Measurements from ENCODE around the gene GNG4. TPM values are rescaled to one million over a fixed set of nuclear protein-coding genes. Genes with fewer than 3 reads are reported as not detected.
"Not testable (repeated sequence)": the region's sequence is repeated elsewhere in the genome, so short reads cannot be mapped to it uniquely, and the experiment has no call there.

Gene GNG4
- polyA plus RNA-seq, 1 donor, result 5.2 TPM

- DNase-seq, result no peak
These were observed 23.8 kb downstream of the GNG4 start for GRCh38 chr1:235625831-235626230.

DNA sequence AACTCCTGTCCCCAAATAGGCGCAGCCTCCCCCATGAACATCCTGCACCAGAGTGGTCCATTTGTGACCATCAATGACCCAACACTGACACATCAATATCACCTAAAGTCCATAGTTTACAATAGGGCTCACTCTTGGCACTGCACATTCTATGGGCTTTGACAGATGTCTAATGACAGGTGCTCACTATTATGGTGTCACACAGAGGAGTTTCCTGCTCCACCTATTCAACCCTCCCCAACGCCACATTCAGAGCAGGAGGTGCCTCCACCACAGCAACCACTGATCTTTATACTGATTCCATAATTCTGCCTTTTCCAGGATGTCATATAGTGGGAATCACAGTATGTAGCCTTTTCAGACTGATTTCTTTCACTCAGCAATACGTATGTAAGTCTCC is 24.2 kb downstream of the GNG4 start:
- DNase-seq, result no peak

- DNase-seq, result no peak
These were observed 24.8 kb downstream of the GNG4 start for GRCh38 chr1:235624721-235625333.

DNA sequence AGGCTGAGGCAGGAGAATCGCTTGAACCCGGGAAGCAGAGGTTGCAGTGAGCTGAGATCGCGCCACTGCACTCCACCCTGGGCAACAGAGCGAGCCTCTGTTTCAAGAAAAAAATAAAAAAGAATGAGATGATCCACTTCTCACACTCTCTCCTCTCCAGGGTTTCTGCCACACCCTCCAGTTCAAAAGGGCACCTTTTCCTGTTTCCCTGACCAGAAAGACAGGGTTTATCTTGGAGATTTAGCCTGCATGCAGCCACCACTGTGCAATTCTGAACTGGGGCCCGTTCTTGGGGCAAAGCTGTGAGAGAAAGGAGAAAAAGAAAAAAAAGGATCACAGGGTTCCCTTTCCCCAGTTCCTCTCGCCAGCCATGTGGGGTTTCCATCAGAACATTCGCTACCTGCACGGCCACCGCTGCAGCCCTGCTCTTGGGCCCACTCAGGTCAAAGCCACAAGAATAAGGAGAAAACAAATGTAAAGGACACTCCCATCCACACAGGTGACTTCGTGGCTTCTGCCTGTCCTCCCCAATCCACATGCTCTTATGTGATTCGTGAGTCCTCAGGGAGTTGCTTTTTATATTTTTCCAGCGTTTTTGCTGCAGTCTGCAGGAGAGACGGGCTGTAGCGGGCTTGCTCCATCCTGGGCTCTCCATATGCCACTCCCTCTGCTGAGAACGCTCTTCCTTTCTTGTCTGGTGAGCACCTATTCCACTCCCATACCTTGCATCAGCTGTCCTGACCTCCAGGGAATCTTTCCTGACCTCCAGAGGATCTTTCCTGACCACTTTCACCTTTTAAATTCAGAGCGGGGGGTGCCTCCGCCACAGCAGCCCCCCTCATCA is 26.4 kb downstream of the GNG4 start:
- no peak for DNase-seq

DNA sequence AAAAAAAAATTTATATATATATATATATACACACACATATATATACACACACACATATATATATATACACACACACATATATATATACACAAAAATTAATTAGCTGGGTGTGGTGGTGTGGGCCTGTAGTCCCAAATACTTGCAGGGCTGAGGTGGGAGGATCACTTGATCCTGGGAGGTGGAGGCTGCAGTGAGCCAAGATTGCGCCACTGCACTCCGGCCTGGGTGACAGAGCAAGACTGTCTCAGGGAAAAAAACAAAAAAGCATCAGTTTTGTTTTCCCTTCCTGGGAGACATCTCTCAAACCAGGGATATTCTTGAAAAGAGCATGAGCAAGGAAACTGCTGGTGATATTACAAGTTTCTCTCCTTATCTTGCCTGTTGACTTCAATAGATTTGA is 30.4 kb downstream of the GNG4 start:
- DNase-seq, result not testable (repeated sequence)

DNA sequence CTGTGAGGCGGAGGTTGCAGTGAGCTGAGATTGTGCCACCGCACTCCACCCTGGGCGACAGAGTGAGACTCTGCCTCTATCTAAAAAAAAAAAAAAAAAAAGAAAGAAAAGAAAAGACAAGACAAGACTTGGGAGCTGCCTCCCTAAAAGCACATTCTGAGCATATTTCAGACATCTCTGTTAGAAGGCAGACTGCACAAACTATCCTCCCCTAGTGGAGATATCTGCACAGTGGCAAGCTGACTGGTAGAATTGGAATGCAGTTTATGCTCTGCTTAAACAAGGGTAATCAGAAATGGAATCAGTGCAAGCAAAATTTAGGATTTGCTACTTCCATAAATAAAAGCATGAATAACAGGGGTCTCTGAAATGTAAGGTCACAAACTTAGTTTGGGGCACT is 31.8 kb downstream of the GNG4 start:
- no peak for DNase-seq

DNA sequence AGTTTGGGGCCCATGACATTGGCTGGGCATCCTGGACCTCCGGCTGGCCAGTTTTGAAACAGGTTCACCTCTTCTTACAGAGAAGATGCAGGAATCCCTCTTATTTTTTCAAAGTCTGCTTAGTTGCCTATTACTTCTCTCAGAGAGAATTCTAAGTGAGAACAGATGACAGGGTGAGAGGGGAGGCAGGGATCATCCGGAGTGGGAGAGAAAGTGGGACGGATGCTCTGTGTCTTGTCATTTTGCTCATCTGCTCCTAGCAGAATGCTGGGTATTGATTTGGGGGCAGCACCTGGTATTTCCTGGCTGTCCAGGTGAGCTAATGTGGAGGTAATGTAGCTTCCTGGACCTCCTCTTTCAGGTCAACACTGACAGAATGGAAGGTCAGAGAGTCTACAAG is 32.4 kb downstream of the GNG4 start:
- no peak for DNase-seq

DNA sequence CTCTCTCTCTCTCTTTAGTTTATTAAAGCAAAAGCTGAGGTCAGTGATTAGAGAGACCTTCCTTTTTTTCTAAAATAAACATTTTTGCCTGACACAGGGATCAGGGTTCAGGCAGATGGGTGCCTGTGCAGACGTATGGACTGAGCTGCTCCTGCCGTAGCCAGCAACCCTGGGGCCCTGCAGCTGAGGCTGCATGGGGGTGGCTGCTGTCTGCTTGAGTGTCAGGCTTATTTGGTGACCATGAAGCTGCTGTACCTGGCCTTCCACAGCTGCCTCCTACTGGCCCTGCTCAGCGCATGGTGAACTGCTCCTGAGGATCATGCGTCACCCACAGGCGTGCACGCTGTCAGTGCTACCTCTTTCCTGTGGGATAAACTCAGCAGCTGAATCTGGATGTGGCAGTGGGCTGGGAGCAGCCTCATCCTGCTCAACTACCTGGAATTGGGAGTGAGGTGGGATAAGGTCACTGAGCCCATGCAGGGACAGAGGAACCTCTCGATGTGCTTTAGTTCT is 35.1 kb downstream of the GNG4 start:
- DNase-seq, result no peak

DNA sequence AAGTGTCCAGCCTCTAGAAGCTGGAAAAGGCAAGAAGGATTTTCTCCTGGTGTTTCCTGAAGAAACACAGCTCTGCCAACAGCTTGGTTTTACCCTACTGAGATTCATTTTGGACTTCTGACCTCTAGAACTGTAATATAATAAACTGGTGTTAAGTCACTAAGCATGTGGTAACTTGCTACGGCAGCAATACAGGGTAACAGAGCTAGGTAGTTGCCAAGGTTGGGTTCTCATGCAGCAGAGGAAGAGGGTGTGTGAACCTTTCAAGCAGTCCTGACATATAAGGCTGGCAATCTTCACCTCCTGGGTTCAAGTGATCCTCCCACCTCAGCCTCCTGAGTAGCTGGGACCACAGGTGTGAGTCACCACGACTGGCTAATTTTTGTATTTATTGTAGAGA is 36.0 kb downstream of the GNG4 start:
- no peak for DNase-seq

DNA sequence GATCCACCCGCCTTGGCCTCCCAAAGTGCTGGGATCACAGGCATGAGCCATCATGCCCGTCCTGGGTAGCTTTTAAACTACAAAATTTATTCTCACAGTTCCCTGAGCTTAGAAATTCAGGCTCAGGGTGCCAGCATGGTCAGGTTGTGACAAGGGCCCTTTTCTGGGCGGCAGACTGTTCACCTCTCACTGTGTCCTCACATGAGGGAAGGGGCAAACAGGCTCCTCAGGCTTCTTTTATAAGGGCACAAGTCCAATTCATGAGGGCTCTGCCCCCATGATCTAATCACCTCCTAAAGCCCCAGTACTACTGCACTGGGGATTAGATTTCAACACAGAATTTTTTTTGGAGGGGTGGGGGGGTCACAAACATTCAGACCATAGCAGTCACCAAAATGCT is 36.8 kb downstream of the GNG4 start:
- no peak for DNase-seq

GRCh38 chr1:235610157-235610556 is 39.4 kb downstream of the GNG4 start:
- no peak for DNase-seq

- no peak for DNase-seq
These were observed 41.3 kb downstream of the GNG4 start for GRCh38 chr1:235608278-235608677.

GRCh38 chr1:235607284-235607683 is 42.3 kb downstream of the GNG4 start:
- no peak for DNase-seq

- no peak for DNase-seq
These were observed 48.5 kb downstream of the GNG4 start for GRCh38 chr1:235601104-235601503.

GRCh38 chr1:235599536-235599935 is 50.0 kb downstream of the GNG4 start:
- DNase-seq, result no peak

DNA sequence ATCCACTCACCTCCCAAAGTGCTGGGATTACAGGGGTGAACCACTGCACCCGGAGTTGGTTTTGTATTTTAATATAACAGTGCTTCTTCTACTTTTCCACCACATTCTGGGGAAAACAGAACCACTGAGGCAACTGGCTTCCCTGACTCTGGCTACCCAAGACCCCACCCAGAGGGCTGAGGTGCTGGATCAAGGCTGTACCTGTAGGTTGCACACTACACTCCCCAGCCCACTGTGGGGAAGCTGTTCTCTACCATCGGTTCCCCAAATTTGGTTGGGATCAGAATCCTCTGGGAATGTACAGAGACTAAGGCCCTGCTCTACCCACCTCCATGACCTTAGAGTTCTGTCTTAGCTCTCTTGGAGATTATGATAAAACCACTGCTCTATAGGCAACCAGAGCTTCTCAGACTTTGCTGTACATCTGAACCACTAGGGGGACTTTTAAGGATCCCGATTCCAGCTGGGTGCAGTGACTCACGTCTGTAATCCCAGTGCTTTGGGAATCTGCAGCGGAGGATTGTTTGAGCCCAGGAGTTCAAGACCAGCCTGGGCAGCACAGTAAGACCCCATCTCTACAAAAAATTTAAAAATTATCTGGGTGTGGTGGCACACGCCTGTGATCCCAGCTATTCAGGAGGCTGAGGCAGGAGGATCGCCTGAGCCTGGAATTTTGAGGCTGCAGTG is 51.6 kb downstream of the GNG4 start:
- DNase-seq, result no peak

- no peak for DNase-seq
These were observed 54.5 kb downstream of the GNG4 start for GRCh38 chr1:235595079-235595478.

GRCh38 chr1:235594281-235594895 is 55.2 kb downstream of the GNG4 start:
- DNase-seq, result not testable (repeated sequence)

GRCh38 chr1:235588916-235589515 is 60.6 kb downstream of the GNG4 start:
- DNase-seq, result no peak

GRCh38 chr1:235588156-235588555 is 61.4 kb downstream of the GNG4 start:
- DNase-seq, result no peak

- DNase-seq, result no peak
These were observed 62.6 kb downstream of the GNG4 start for GRCh38 chr1:235586992-235587391.

GRCh38 chr1:235586413-235586812 is 63.2 kb downstream of the GNG4 start:
- no peak for DNase-seq
